Tibial artery (tissue), 4 donors: ENCODE data around the gene ABCG8.

Experiments used
- DNase-seq, 2 donors: peaks; one replicate each; pipeline ENCODE4 v3.0.0-alpha.2; 2019
- H3K27ac ChIP-seq, 2 donors: fragments of 200-600 bp; sonication (generic) in 1 of 2; 1 replicate in 1 of 2; 2 replicates in 1 of 2; pipeline ENCODE4 v1.5.1; 2018 to 2019; ENCODE audit warnings: mild to moderate bottlenecking in 1 of 2
- H3K27me3 ChIP-seq, 2 donors: fragments of 200-600 bp; sonication (generic) in 1 of 2; one replicate each; pipeline versions ENCODE4 v1.5.1 to v1.6.0; 2016 to 2019
- H3K36me3 ChIP-seq, 3 donors: fragments of 200-600 bp; sonication (generic) in 2 of 3; one replicate each; pipeline ENCODE4 v1.5.1; 2016 to 2019; ENCODE audit warnings: mild to moderate bottlenecking in 2 of 3
- H3K4me1 ChIP-seq, 4 donors: fragments of 200-600 bp; sonication (generic) in 2 of 4; 1 replicate in 3 of 4; 2 replicates in 1 of 4; pipeline ENCODE4 v1.5.1; 2016 to 2019
- H3K4me3 ChIP-seq, 2 donors: fragments of 200-600 bp; sonication (generic) in 1 of 2; 1 replicate in 1 of 2; 2 replicates in 1 of 2; pipeline ENCODE4 v1.5.1; 2018 to 2019; ENCODE audit warnings: mild to moderate bottlenecking in 2 of 2
- H3K9me3 ChIP-seq, 3 donors: fragments of 200-600 bp; sonication (generic) in 1 of 3; one replicate each; pipeline ENCODE4 v1.5.1; 2016 to 2019
- CTCF ChIP-seq, 2 experiments: fragments of 200-600 bp in 1 of 2; fragments of 450-650 bp in 1 of 2; IDR thresholded peaks; one replicate each; pipeline ENCODE4 v1.5.1; 2017 to 2019; ENCODE audit warnings: antibody characterized with exemption in 2 of 2, mild to moderate bottlenecking in 1 of 2, moderate library complexity in 1 of 2
- intact Hi-C: fragments of 100-400 bp; cut with DNase I; formaldehyde crosslinking; loops from one replicate; pipeline ENCODE4 v1.15.0; 2023; ENCODE audit warnings: low total_unique reads

Gene ABCG8

GRCh38 chr2:43882312-43882711, 43.5 kb downstream of the ABCG8 start:
- H3K4me1 ChIP-seq, result peaks cover 0 to 6% (median 0%) of the 10 kb centered on the region in 4 donors
- H3K4me3 ChIP-seq, result no peak overlapping the region
- intact Hi-C loops, result loop anchor here (10.0 kb wide), 1 partner anchor 268 kb away; no protein-coding TSS in a partner anchor
- H3K27ac ChIP-seq, result no peak overlapping the region
- peaks cover 0 to 2% of the 10 kb centered on the region in 2 donors for H3K27me3 ChIP-seq
- DNase-seq, result no peak
- peaks cover 7 to 20% (median 10%) of the 10 kb centered on the region in 3 donors for H3K36me3 ChIP-seq
- no peaks in the 10 kb centered on the region for H3K9me3 ChIP-seq
- no peak for TF ChIP-seq CTCF (IDR thresholded peaks at IDR 0.05)

GRCh38 chr2:43884689-43885088, 45.9 kb downstream of the ABCG8 start:
- Histone ChIP-seq H3K27ac (no peak overlapping the region), H3K9me3 (no peaks in the 10 kb centered on the region), H3K4me3 (no peak overlapping the region), H3K4me1 (no peaks in the 10 kb centered on the region), H3K27me3 (no peaks in the 10 kb centered on the region), H3K36me3 (peaks cover 23 to 44% (median 33%) of the 10 kb centered on the region in 3 donors)
- DNase-seq, result no peak
- TF ChIP-seq CTCF (IDR thresholded peaks at IDR 0.05), result no peak
- intact Hi-C loops, result loop anchor here (10.0 kb wide), 1 partner anchor 270 kb away; no protein-coding TSS in a partner anchor

- no peak for TF ChIP-seq CTCF (IDR thresholded peaks at IDR 0.05)
- H3K27ac ChIP-seq, result no peak overlapping the region
- no peak overlapping the region for H3K4me3 ChIP-seq
- H3K27me3 ChIP-seq, result no peaks in the 10 kb centered on the region
- peaks cover 24 to 48% (median 37%) of the 10 kb centered on the region in 3 donors for H3K36me3 ChIP-seq
- intact Hi-C loops, result loop anchor here (10.0 kb wide), 1 partner anchor 270 kb away; no protein-coding TSS in a partner anchor
- no peak for DNase-seq
- no peaks in the 10 kb centered on the region for H3K9me3 ChIP-seq
- H3K4me1 ChIP-seq, result no peaks in the 10 kb centered on the region
These were observed 46.4 kb downstream of the ABCG8 start for GRCh38 chr2:43885132-43885632.

- intact Hi-C loops, result loop anchor here (10.0 kb wide), 1 partner anchor 272 kb away; no protein-coding TSS in a partner anchor
- H3K27me3 ChIP-seq, result no peaks in the 10 kb centered on the region
These were observed 48.4 kb downstream of the ABCG8 start for GRCh38 chr2:43887176-43887575.

GRCh38 chr2:43889416-43889815, 50.6 kb downstream of the ABCG8 start:
- intact Hi-C loops, result loop anchor here (10.0 kb wide), 1 partner anchor 275 kb away; no protein-coding TSS in a partner anchor
- TF ChIP-seq CTCF (IDR thresholded peaks at IDR 0.05), result no peak
- H3K36me3 ChIP-seq, result peaks cover 55 to 88% (median 71%) of the 10 kb centered on the region in 3 donors

More at GRCh38 chr2:43887176-43887575, 48.4 kb downstream of the ABCG8 start:
- Histone ChIP-seq H3K36me3 (peaks cover 35 to 68% (median 51%) of the 10 kb centered on the region in 3 donors), H3K4me1 (no peaks in the 10 kb centered on the region), H3K9me3 (no peaks in the 10 kb centered on the region), H3K4me3 (no peak overlapping the region), H3K27ac (no peak overlapping the region)
- no peak for TF ChIP-seq CTCF (IDR thresholded peaks at IDR 0.05)
- DNase-seq, result no peak

More at GRCh38 chr2:43889416-43889815, 50.6 kb downstream of the ABCG8 start:
- H3K27me3 ChIP-seq, result no peaks in the 10 kb centered on the region
- no peak overlapping the region for H3K27ac ChIP-seq
- no peak for DNase-seq
- no peak overlapping the region for H3K4me3 ChIP-seq
- no peaks in the 10 kb centered on the region for H3K4me1 ChIP-seq
- no peaks in the 10 kb centered on the region for H3K9me3 ChIP-seq
